ENCODE data around the gene RCSD1.
"Not testable (repeated sequence)": the region's sequence is repeated elsewhere in the genome, so short reads cannot be mapped to it uniquely, and the experiment has no call there.

Gene RCSD1

DNA sequence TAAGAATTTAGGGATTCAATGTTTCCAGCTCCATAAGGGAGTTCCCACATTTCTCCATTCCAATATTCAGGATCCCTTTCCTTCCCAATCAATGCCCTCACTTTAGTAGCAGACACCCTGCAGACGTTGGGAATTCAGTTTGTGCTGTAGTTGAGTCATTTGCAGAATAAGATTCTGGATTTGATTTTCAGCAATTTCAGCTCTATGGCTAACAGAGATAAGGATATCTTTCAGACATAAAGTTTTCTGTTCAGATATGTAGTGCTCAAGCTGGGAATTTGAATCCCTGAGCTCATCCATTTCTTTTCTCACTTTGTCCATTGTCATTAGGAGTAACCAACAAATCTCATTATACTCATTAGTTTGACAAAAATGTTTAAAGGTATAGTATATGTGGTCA is 104.8 kb downstream of the RCSD1 start:
- TF ChIP-seq, protein P1, sequence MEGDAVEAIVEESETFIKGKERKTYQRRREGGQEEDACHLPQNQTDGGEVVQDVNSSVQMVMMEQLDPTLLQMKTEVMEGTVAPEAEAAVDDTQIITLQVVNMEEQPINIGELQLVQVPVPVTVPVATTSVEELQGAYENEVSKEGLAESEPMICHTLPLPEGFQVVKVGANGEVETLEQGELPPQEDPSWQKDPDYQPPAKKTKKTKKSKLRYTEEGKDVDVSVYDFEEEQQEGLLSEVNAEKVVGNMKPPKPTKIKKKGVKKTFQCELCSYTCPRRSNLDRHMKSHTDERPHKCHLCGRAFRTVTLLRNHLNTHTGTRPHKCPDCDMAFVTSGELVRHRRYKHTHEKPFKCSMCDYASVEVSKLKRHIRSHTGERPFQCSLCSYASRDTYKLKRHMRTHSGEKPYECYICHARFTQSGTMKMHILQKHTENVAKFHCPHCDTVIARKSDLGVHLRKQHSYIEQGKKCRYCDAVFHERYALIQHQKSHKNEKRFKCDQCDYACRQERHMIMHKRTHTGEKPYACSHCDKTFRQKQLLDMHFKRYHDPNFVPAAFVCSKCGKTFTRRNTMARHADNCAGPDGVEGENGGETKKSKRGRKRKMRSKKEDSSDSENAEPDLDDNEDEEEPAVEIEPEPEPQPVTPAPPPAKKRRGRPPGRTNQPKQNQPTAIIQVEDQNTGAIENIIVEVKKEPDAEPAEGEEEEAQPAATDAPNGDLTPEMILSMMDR (IDR thresholded peaks at IDR 0.05; ENCODE audit: insufficient read depth, low read depth, low read length, missing control alignments): no peak
- no peak overlapping the region for H3K4me3 ChIP-seq (ENCODE audit: low read length)
- DNase-seq (ENCODE audit: low read depth): no peak

DNA sequence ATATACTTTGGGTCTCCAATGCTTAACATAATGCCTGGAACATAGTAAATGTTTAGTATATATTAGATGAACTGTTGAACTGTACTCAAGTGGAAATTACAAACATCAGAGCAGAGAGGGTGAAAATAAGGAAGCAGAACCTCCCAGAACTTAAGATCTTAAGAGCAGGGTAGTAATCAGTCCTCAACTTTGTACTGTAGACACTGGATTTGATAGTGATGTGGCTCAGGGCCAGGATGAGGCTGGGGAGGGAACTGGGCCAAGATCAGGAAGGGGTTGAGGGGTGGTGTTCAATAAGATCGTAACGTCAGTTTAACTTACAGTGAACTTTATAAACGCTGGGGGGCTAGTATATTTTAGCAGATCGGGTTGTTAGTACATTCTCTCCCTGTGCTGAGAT is 107.1 kb downstream of the RCSD1 start:
- TF ChIP-seq, protein P1 (IDR thresholded peaks at IDR 0.05; ENCODE audit: insufficient read depth, low read depth, low read length, missing control alignments): no peak
- DNase-seq (ENCODE audit: low read depth): no peak
- H3K4me3 ChIP-seq (ENCODE audit: low read length): no peak overlapping the region

DNA sequence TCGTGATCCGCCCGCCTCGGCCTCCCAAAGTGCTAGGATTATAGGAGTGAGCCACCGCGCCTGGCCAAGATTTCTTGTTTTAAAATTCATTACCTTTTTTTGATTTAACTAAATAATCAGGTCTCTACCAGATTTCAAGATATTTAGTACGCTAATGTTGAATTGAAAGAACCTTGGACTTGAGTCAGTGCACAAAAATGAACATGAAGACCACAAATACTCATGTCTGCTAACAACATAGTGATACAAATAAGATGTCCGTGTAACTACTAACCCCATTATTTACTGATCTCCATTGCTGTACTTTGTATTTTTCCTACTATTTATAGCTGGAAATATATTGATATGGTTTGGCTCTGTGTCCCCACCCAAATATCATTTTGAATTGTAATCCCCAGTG is 108.1 kb downstream of the RCSD1 start:
- TF ChIP-seq, protein P1 (IDR thresholded peaks at IDR 0.05; ENCODE audit: insufficient read depth, low read depth, low read length, missing control alignments): no peak
- no peak for DNase-seq (ENCODE audit: low read depth)
- no peak overlapping the region for H3K4me3 ChIP-seq (ENCODE audit: low read length)

DNA sequence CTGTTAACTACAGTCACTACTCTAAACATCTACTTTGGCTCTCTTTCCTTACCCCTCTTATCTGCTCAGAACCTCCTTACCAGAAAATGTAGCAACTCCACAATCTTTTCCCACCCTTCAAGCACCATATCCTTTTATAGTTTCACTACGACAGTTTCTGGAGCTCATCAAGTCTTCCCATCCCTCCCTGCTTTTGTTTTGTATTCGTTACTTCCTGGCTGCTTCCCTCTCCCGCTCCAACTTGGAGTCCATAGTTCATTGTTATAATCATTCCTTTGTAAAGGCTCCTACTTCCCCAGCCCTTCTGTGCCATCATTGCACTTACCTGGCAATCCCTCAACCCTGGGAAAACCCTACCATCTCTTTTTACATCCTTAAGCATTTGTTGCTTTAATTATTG is 109.7 kb downstream of the RCSD1 start:
- H3K4me3 ChIP-seq (ENCODE audit: low read length): no peak overlapping the region
- no peak for DNase-seq (ENCODE audit: low read depth)
- TF ChIP-seq, protein P1 (IDR thresholded peaks at IDR 0.05; ENCODE audit: insufficient read depth, low read depth, low read length, missing control alignments): no peak

DNA sequence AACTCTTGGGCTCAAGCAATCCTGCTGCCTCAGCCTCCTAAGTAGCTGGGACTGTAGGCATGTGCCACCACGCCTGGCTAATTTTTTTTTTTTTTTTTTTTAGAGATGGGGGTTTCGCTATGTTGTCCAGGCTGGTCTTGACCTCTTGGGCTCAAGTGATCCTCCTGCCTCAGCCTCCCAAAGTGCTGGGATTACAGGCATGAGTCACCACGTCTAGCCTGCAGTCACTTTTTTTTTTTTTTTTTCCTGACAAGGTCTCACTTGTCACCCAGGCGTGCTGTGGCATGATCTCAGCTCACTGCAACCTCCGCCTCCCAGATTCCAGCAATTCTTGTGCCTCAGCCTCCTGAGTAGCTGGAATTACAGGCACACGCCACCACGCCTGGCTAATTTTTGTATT is 111.1 kb downstream of the RCSD1 start:
- peak; percentile 84 for DNase-seq (ENCODE audit: low read depth)
- not testable (repeated sequence) for H3K4me3 ChIP-seq (ENCODE audit: low read length)

DNA sequence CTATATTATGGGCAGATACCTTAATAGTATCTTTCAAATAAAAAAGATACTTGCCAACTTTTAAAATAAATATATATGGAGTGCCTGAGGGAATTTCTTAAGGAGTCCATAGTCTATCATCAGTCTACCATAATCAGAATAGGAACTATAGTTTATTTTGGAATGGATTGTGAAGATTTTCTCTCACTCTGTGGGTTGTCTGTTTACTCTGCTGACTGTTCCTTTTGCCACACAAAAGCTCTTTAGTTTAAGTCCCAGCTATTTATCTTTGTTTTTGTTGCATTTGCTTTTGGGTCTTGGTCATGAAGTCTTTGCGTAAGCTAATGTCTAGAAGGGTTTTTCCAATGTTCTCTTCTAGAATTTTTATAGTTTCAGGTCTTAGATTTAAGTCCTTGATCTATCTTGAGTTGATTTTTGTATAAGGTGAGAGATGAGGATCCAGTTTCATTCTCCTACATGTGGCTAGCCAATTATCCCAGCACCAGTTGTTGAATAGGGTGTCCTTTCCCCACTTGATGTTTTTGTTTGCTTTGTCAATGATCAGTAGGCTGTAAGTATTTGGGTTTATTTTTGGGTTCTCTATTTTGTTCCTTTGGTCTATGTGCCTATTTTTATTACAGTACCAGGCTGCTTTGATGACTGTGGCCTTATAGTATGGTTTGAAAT is 112.5 kb downstream of the RCSD1 start:
- H3K4me3 ChIP-seq (ENCODE audit: low read length); DNase-seq (ENCODE audit: low read depth): not testable (repeated sequence)

DNA sequence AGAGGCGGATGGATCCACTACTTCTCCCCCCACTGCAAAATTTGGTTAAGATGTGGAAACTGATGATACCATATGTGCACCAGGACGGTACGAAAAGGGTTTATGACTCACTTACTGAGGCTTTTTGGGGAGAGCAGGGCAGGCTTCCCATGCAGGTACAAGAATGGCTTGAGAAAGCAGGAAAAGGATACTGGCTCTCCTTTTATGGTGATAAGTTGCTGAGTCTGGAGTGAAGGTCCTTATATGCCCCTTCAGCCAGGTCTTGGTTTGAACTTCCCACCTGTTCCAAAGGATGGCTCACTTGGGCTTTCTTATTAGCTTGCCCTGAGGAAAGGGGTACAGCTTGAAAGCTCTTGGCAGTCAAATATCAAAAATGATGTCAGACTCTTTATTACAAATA is 114.9 kb downstream of the RCSD1 start:
- TF ChIP-seq, protein P1 (IDR thresholded peaks at IDR 0.05; ENCODE audit: insufficient read depth, low read depth, low read length, missing control alignments): no peak
- no peak overlapping the region for H3K4me3 ChIP-seq (ENCODE audit: low read length)
- no peak for DNase-seq (ENCODE audit: low read depth)

DNA sequence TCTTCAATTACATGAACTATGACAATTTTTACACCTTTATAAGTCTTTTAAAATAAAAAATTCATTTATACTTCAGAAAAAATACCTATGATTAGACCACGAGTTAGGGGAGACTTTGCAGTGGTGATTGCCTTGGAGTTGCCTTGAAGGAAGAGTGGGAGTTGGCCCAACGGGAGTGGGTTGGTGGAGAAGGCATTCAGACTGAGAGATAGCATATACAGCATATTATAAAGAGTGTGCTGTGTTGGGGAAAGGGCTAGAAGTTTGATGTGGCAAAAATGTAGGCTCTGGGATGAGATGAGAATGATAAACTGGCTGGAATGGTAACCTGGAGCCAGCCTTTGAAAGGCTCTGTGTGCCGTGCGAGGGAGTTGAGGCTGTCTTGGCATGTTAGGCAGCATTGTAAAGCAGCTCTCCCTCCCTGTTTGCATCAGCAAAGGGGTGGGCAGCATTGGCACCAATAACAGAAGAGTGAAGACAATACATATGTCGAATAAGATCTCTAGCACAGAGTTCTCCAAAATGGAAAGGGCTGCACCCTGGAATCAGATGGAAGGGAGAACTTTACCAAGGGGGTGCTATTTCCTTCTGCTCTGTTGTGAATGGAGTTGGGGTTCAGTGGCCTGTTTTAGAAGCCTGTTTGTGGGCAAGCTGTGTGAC is 116.1 kb downstream of the RCSD1 start:
- no peak overlapping the region for H3K4me3 ChIP-seq (ENCODE audit: low read length)
- no peak for DNase-seq (ENCODE audit: low read depth)
- TF ChIP-seq, protein P1 (IDR thresholded peaks at IDR 0.05; ENCODE audit: insufficient read depth, low read depth, low read length, missing control alignments): no peak
